ENCODE data around the gene FGR. TPM values are rescaled to one million over a fixed set of nuclear protein-coding genes. Genes with fewer than 3 reads are reported as not detected.

The FGR gene
- polyA plus RNA-seq, 1 donor: 4.0 TPM

DNA sequence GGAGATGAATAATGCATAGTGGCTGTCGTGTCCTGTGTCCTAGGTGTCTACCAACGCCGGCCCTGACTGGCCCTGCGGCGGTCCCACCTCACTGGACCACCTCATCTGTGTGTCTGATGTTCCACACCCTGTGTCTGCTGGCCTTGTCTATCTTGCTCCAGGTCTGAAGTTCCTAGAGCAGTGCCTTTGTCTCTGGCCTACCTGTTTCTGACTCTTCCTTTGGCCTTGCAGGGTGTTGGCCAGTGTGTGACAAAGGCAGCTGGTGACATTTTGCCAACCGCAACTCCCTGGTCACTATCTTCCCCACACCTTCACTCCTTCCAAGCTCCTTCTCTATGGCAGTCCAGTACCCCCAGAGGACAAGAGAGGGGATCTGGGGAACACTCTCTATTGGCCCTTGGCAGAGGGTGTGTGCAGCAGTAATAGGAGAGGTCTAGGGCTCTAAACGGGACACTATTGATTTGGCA lies 29.7 kb downstream of the FGR start:
- Histone ChIP-seq H3K4me1 (ENCODE audit: control insufficient read depth, insufficient read depth, low read length) (peaks cover 34% of the 10 kb centered on the region), H3K36me3 (ENCODE audit: control insufficient read depth, insufficient read depth, low read length) (no peaks in the 10 kb centered on the region), H3K4me3 (ENCODE audit: low read length) (no peak overlapping the region), H3K27me3 (ENCODE audit: control insufficient read depth, insufficient read depth, low read length) (no peaks in the 10 kb centered on the region), H3K27ac (ENCODE audit: low read length) (no peak overlapping the region), H3K9me3 (ENCODE audit: control insufficient read depth, low read depth, low read length) (no peaks in the 10 kb centered on the region)
- no CpG with 5 or more reads among the region's 7 CpGs for WGBS (ENCODE audit: insufficient coverage, low lambda C conversion rate)
- no peak for DNase-seq

DNA sequence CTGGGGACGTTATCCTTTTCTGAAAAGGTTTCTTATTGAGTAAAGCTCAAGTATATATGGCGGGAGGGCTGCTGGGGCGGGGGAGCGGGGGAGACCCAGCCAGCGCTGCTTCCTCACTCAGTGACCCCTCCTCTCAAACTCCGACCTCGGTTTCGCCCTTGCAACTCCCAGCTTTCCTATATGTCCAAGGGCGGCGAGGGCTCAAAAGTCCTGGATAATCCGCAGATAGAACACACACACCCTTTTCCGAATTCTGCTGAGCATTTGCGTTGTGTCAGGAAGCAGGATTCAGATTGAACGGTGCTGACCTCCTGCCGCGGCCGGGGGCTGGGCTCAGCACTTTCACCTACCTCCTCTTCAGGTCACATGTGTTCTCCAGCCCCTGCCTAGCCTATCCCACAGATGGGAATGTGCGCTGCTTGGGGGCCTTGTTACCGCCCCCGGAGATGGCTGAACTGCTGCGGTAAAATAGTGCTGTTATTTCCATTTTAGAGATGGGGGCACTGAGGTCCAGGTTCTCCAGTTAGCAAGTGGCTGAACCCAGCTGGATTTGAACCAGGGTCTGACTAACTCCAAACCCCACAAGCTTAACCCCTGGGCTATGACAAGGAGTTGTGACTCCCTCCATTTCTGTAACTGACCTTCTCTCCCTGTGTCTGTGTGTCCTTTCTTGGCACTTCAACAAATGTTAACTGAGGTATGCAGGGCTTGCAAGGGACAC lies 30.2 kb downstream of the FGR start:
- H3K27me3 ChIP-seq (ENCODE audit: control insufficient read depth, insufficient read depth, low read length): no peaks in the 10 kb centered on the region
- DNase-seq: no peak
- WGBS (ENCODE audit: insufficient coverage, low lambda C conversion rate): no CpG with 5 or more reads among the region's 21 CpGs
- peaks cover 40% of the 10 kb centered on the region for H3K4me1 ChIP-seq (ENCODE audit: control insufficient read depth, insufficient read depth, low read length)
- peak overlapping the region; percentile 84 for H3K4me3 ChIP-seq (ENCODE audit: low read length)
- no peak overlapping the region for H3K27ac ChIP-seq (ENCODE audit: low read length)
- H3K36me3 ChIP-seq (ENCODE audit: control insufficient read depth, insufficient read depth, low read length): no peaks in the 10 kb centered on the region
- no peaks in the 10 kb centered on the region for H3K9me3 ChIP-seq (ENCODE audit: control insufficient read depth, low read depth, low read length)

DNA sequence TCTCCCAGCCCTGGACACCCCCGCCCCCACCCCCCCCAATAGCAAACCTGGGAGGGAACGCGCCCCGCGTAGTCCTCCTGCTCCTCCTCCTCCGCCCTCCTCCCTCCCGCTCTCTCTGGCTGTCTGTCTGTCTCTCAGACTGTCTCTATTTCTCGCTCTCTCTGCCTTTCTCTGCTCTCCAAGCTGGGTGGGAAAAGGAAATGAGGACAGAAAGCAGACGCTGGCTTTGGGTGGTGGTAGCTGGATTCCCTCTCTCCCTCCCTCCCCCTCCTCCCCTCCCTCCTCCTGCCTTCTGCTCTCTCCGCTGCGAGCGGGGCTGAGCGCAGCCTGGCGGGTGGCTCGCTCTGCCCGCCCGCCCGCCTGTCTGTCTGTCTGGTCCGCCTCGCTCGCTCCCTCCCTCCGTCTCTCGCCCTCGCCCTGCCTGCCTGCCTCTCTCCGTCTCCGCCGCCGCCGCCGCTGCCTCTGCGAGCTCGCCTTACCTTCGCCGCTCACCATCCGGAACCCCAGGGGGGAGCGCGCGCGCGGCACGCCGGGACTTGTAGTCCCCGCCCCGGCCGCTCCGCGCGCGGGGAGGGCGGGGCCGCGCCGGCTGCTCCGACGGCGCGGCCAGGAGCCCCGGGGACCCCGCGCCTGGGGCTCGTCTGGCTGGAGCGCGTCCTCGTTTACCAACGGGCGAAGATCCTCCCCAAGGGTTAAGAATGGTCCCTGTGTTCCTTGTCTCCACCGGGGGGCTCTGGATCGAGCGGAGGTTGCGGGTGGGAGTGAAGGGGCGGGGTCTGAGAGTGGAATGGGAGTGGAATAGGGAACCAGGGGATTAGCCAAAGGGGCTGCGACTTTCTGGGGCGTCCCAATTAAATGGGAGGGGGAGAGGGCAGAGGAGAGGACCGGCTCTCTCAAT lies 31.1 kb downstream of the FGR start, which contains the start of gene AHDC1:
TSS of gene AHDC1 (minus strand) at position 464 of the 898 bp plus-strand sequence. CDS start 52,029 bp downstream, outside the sequence.
- Histone ChIP-seq H3K9me3 (ENCODE audit: control insufficient read depth, low read depth, low read length) (no peaks in the 10 kb centered on the region), H3K4me3 (ENCODE audit: low read length) (peak within 1 kb of the TSS; percentile 84), H3K27me3 (ENCODE audit: control insufficient read depth, insufficient read depth, low read length) (no peaks in the 10 kb centered on the region), H3K36me3 (ENCODE audit: control insufficient read depth, insufficient read depth, low read length) (no peaks in the 10 kb centered on the region), H3K4me1 (ENCODE audit: control insufficient read depth, insufficient read depth, low read length) (peaks cover 48% of the 10 kb centered on the region), H3K27ac (ENCODE audit: low read length) (peak within 1 kb of the TSS; percentile 86)
- peak; percentile 83 to 96 for DNase-seq
- no CpG with 5 or more reads among the region's 74 CpGs for WGBS (ENCODE audit: insufficient coverage, low lambda C conversion rate)

DNA sequence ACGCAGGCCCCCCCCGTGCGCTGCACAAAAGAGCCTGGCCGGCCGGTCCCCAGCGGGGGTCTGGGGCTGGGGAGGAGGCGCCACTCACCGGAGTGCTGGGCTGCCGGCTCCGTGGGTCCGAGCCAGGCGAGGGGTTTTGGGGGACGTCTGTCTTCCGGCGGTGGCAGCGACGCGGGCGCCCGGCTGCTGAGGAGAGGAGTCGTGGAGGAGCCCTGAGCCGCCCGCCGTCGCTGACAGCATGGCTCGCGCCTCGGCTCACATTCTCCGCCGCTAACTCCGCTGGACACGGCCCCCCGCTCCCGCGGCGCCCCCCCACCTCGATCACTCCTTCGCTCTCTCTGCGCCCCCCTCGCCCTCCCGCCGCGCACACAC lies 31.7 kb downstream of the FGR start:
- peak overlapping the region; percentile 86 for H3K27ac ChIP-seq (ENCODE audit: low read length)
- no peaks in the 10 kb centered on the region for H3K9me3 ChIP-seq (ENCODE audit: control insufficient read depth, low read depth, low read length)
- peak in 1 of 2 donors; percentile 72 for DNase-seq
- H3K4me3 ChIP-seq (ENCODE audit: low read length): peak overlapping the region; percentile 84
- H3K4me1 ChIP-seq (ENCODE audit: control insufficient read depth, insufficient read depth, low read length): peaks cover 54% of the 10 kb centered on the region
- H3K36me3 ChIP-seq (ENCODE audit: control insufficient read depth, insufficient read depth, low read length): no peaks in the 10 kb centered on the region
- no CpG with 5 or more reads among the region's 43 CpGs for WGBS (ENCODE audit: insufficient coverage, low lambda C conversion rate)
- H3K27me3 ChIP-seq (ENCODE audit: control insufficient read depth, insufficient read depth, low read length): no peaks in the 10 kb centered on the region

- WGBS (ENCODE audit: insufficient coverage, low lambda C conversion rate): no CpG with 5 or more reads among the region's 54 CpGs
- no peaks in the 10 kb centered on the region for H3K9me3 ChIP-seq (ENCODE audit: control insufficient read depth, low read depth, low read length)
- peak overlapping the region; percentile 86 for H3K27ac ChIP-seq (ENCODE audit: low read length)
- H3K4me1 ChIP-seq (ENCODE audit: control insufficient read depth, insufficient read depth, low read length): peaks cover 60% of the 10 kb centered on the region
- DNase-seq: peak; percentile 48
- H3K4me3 ChIP-seq (ENCODE audit: low read length): peak overlapping the region; percentile 84
- no peaks in the 10 kb centered on the region for H3K36me3 ChIP-seq (ENCODE audit: control insufficient read depth, insufficient read depth, low read length)
- no peaks in the 10 kb centered on the region for H3K27me3 ChIP-seq (ENCODE audit: control insufficient read depth, insufficient read depth, low read length)
Observed at GRCh38 chr1:27602462-27603308, 32.3 kb downstream of the FGR start.

DNA sequence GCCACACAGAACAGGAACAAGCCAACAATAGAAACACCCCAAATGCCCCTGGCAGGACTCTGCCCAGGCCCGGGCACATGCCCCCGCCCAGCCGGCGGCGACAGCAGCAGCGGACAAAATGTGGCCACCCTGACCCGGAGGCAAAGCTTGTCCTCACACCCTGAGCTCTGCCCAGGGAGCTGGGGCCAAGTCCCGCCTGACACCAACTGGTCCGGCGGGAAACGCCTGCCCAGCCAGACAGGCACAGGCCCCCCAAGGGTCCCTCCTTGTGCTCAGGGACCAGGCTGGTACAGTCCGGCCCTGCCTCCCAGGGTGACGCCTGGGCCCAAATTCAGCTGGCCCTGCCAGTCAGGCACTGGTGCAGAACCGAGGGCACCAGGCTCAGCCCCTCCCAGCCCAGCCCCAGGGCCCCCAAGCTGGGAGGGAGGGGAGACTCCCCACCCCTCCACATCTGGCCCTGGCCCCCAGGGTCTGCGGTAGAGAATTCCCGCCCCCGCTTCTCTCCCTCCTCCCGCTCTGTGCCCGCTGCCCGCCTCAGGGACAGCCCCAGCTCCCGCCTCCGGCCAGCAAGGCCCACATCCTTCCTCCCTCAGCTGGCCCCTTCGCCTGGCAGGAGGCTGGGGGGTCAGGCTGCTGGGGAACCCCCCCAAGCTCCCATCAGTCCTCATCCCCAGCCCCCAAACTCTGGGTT lies 33.1 kb downstream of the FGR start:
- H3K4me1 ChIP-seq (ENCODE audit: control insufficient read depth, insufficient read depth, low read length): peaks cover 58% of the 10 kb centered on the region
- WGBS (ENCODE audit: insufficient coverage, low lambda C conversion rate): no CpG with 5 or more reads among the region's 23 CpGs
- peak in 1 of 2 donors; percentile 42 for DNase-seq

GRCh38 chr1:27601321-27601770 lies 33.6 kb downstream of the FGR start:
- peaks cover 4% of the 10 kb centered on the region for H3K36me3 ChIP-seq (ENCODE audit: control insufficient read depth, insufficient read depth, low read length)
- no peak overlapping the region for H3K27ac ChIP-seq (ENCODE audit: low read length)
- no peak for DNase-seq
- no peaks in the 10 kb centered on the region for H3K27me3 ChIP-seq (ENCODE audit: control insufficient read depth, insufficient read depth, low read length)
- no peaks in the 10 kb centered on the region for H3K9me3 ChIP-seq (ENCODE audit: control insufficient read depth, low read depth, low read length)
- H3K4me3 ChIP-seq (ENCODE audit: low read length): peak overlapping the region; percentile 84
- peaks cover 54% of the 10 kb centered on the region for H3K4me1 ChIP-seq (ENCODE audit: control insufficient read depth, insufficient read depth, low read length)

More for the DNA sequence above, 33.1 kb downstream of the FGR start:
- H3K27ac ChIP-seq (ENCODE audit: low read length): peak overlapping the region; percentile 65
- no peaks in the 10 kb centered on the region for H3K27me3 ChIP-seq (ENCODE audit: control insufficient read depth, insufficient read depth, low read length)
- no peaks in the 10 kb centered on the region for H3K9me3 ChIP-seq (ENCODE audit: control insufficient read depth, low read depth, low read length)
- H3K36me3 ChIP-seq (ENCODE audit: control insufficient read depth, insufficient read depth, low read length): peaks cover 4% of the 10 kb centered on the region
- peak overlapping the region; percentile 84 for H3K4me3 ChIP-seq (ENCODE audit: low read length)

DNA sequence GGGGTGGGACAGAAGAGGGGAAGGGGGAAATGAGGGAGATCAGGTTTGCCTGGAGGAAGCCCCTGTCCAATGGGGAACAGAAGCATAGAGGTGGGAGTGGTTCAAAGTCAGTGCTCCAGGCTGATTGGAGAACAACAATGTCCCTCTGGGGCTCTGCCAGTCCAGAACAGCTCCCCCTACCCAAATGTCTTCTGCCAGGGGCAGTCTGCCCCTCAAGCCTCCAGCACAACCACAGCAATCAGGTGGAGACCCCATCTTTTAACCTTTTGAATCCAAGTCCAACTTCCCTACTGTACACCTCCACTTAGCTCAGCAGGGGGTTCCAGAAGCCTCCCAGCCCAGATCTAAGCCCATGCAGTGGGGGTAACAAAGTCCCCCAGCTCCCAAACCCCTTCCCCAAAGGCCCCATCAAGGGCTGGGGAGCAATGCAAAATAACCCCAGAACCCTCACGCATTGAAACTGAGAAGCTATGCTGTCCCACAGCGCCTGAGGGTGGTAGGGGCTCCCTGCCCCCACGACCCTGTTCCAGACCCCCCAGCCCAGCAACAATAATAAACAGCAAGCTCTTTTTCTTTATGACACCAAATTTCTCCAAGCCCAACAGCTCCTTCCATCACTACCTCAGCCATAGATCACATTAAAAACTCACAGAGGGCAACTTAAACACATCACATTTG lies 34.3 kb downstream of the FGR start:
- DNase-seq: no peak
- no peaks in the 10 kb centered on the region for H3K27me3 ChIP-seq (ENCODE audit: control insufficient read depth, insufficient read depth, low read length)
- no CpG with 5 or more reads among the region's 3 CpGs for WGBS (ENCODE audit: insufficient coverage, low lambda C conversion rate)
- H3K4me1 ChIP-seq (ENCODE audit: control insufficient read depth, insufficient read depth, low read length): peaks cover 48% of the 10 kb centered on the region
- H3K4me3 ChIP-seq (ENCODE audit: low read length): no peak overlapping the region
- no peaks in the 10 kb centered on the region for H3K9me3 ChIP-seq (ENCODE audit: control insufficient read depth, low read depth, low read length)
- H3K27ac ChIP-seq (ENCODE audit: low read length): peak overlapping the region; percentile 65
- peaks cover 11% of the 10 kb centered on the region for H3K36me3 ChIP-seq (ENCODE audit: control insufficient read depth, insufficient read depth, low read length)

All from large intestine (tissue), 3 donors.